ENCODE data around the gene CD93.

DNA sequence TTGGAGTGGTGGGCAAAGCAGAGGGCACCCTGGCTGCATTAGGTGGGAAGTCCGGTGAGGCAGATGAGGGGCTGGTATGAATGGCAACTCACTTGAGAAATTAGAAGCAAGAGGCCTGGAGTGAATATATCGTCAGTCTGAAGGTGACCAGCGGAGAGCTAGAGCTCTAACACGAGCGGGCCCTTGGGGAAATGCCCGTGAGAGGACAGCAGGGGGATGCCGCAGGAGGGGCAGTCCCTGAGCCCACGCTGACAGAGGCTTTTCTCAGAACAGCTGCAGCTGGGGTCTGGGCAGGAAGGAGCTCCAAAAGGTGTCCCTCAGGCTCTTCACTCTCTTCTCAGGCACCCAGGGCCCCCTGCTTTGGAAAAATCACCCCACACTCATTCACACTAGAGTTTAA, 32.0 kb upstream of the CD93 start:
- TF ChIP-seq, protein P1, sequence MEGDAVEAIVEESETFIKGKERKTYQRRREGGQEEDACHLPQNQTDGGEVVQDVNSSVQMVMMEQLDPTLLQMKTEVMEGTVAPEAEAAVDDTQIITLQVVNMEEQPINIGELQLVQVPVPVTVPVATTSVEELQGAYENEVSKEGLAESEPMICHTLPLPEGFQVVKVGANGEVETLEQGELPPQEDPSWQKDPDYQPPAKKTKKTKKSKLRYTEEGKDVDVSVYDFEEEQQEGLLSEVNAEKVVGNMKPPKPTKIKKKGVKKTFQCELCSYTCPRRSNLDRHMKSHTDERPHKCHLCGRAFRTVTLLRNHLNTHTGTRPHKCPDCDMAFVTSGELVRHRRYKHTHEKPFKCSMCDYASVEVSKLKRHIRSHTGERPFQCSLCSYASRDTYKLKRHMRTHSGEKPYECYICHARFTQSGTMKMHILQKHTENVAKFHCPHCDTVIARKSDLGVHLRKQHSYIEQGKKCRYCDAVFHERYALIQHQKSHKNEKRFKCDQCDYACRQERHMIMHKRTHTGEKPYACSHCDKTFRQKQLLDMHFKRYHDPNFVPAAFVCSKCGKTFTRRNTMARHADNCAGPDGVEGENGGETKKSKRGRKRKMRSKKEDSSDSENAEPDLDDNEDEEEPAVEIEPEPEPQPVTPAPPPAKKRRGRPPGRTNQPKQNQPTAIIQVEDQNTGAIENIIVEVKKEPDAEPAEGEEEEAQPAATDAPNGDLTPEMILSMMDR (conservative IDR thresholded peaks at IDR 0.05; ENCODE audit: low read depth, low read length) = no peak
- TF ChIP-seq EZH2phosphoT487 (IDR thresholded peaks at IDR 0.05; ENCODE audit: borderline replicate concordance, low read length) (no peak), EZH2 (IDR thresholded peaks at IDR 0.05; ENCODE audit: low read length, unreplicated experiment) (no peak)
